OCI-LY7 (cell line): Measurements from ENCODE around the gene RADIL. TPM values are rescaled to one million over a fixed set of nuclear protein-coding genes. Genes with fewer than 3 reads are reported as not detected.

Experiments used
- BruUV-seq: library from RNA; stranded (reverse); fragments of 400-500 nt; replicated peaks from 2 replicates; lab custom pipeline; 2021; lab: Mats Ljungman, UMichigan
- CTCF ChIA-PET: fragments of 300-600 bp; sonication (Branson Sonifier 250); formaldehyde crosslinking; loops from one replicate; lab custom pipeline; 2022; ENCODE audit warnings: antibody characterized with exemption; ENCODE audit not compliant: unreplicated experiment; lab: Charles Lee
- POLR2A ChIA-PET: fragments of 300-600 bp; sonication (Branson Sonifier 250); formaldehyde crosslinking; loops from one replicate; lab custom pipeline; 2022; ENCODE audit warnings: antibody characterized with exemption; lab: Charles Lee
- DNase-seq: peaks from one replicate; pipeline ENCODE4 v3.0.0-alpha.2; 2015; ENCODE audit warnings: low spot score
- H2AFZ ChIP-seq: fragments of 200-600 bp; sonication (generic), shearing (Covaris generic); 2 replicates; pipeline ENCODE4 v1.6.1; 2014; ENCODE audit warnings: mild to moderate bottlenecking, antibody characterized with exemption, low read length, moderate library complexity
- H3K27ac ChIP-seq: fragments of 200-600 bp; sonication (generic); 2 replicates; pipeline ENCODE4 v1.5.1; 2014; ENCODE audit warnings: mixed run types, low read depth, mild to moderate bottlenecking, moderate library complexity, low read length, inconsistent platforms; ENCODE audit not compliant: poor library complexity, severe bottlenecking
- H3K36me3 ChIP-seq: fragments of 200-600 bp; sonication (generic); 2 replicates; pipeline ENCODE4 v1.6.1; 2014; ENCODE audit warnings: mild to moderate bottlenecking, antibody characterized with exemption, low read length, moderate library complexity, mixed read lengths; ENCODE audit not compliant: insufficient read depth
- H3K4me1 ChIP-seq: fragments of 200-600 bp; sonication (generic); 2 replicates; pipeline ENCODE4 v1.5.1; 2014; ENCODE audit warnings: mild to moderate bottlenecking, low read length; ENCODE audit not compliant: insufficient read depth, poor library complexity, severe bottlenecking
- H3K4me2 ChIP-seq: fragments of 200-600 bp; sonication (generic); 2 replicates; pipeline ENCODE4 v1.6.1; 2014; ENCODE audit warnings: mild to moderate bottlenecking, low read length
- H3K4me3 ChIP-seq: fragments of 200-600 bp; sonication (generic); 2 replicates; pipeline ENCODE4 v1.5.1; 2014; ENCODE audit warnings: mild to moderate bottlenecking, low read depth, low read length; ENCODE audit not compliant: poor library complexity, severe bottlenecking
- H3K79me2 ChIP-seq: fragments of 200-600 bp; sonication (generic); 2 replicates; pipeline ENCODE4 v1.6.1; 2016; ENCODE audit warnings: low read depth, mild to moderate bottlenecking, low read length, moderate library complexity, mixed read lengths; ENCODE audit not compliant: insufficient read depth
- H3K9me2 ChIP-seq: fragments of 200-600 bp; sonication (generic); 2 replicates; pipeline ENCODE4 v1.6.1; 2016; ENCODE audit warnings: mild to moderate bottlenecking, low read length, mixed read lengths; ENCODE audit not compliant: insufficient read depth
- H3K9me3 ChIP-seq: fragments of 200-600 bp; sonication (generic); 2 replicates; pipeline ENCODE4 v1.6.1; 2014; ENCODE audit warnings: mild to moderate bottlenecking, mixed run types, low read length, mixed read lengths
- H4K20me1 ChIP-seq: fragments of 200-600 bp; sonication (generic); 2 replicates; pipeline ENCODE4 v1.6.1; 2014; ENCODE audit warnings: mild to moderate bottlenecking, antibody characterized with exemption, low read length, moderate library complexity, mixed read lengths; ENCODE audit not compliant: insufficient read depth
- EZH2phosphoT487 ChIP-seq: fragments of 200-600 bp; sonication (generic); IDR thresholded peaks from 2 replicates; pipeline ENCODE4 v1.6.1; 2018; ENCODE audit warnings: low read depth, borderline replicate concordance, mild to moderate bottlenecking, mixed run types, antibody characterized with exemption, low read length, moderate library complexity, mixed read lengths
- intact Hi-C: fragments of 100-400 bp; cut with micrococcal nuclease; formaldehyde crosslinking; loops from one replicate; pipeline ENCODE4 v1.10.0; 2022; ENCODE audit not compliant: unreplicated experiment
- total RNA-seq, 2 experiments: library from RNA; depleted of rRNA in 1 of 2; stranded (reverse); fragments of >200 nt in 1 of 2; shearing (Covaris generic) in 1 of 2; gene quantifications; 2 replicates each; pipeline ENCODE4 v1.2.3, GENCODE V29; 2014 to 2022
- TF ChIP-seq, protein P1 (sequence below): fragments of 200-600 bp; sonication (generic); conservative IDR thresholded peaks from 2 replicates; pipeline ENCODE4 v1.5.1; 2014; ENCODE audit warnings: mild to moderate bottlenecking, antibody characterized with exemption, low read length, moderate library complexity, mixed read lengths

The RADIL gene
- total RNA-seq, 2 experiments from 2014 or later = 0.34 TPM; not detected in 1

DNA sequence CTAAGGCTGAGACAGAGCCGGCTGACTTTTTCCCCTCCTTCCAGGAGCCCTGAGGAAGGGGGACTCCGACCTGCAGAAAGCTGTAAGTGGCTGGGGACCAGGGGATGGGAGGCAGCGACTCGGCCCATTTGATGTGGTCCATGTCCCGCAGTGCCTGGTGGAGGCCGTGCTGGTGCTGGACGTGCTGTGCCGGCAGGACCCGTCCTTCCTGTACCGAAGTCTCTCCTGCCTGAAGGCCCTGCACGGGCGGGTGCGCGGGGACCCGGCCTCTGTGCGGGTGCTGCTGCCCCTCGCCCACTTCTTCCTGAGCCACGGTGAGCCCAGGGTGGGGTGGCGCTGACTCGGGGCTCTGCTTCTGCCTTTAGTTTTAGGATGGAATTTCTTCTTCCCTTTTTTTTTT, 98.1 kb downstream of the RADIL start:
- ChIA-PET CTCF (no interaction called here), POLR2A (no interaction called here)
- no peaks in the 10 kb centered on the region for H3K79me2 ChIP-seq
- TF ChIP-seq EZH2phosphoT487 = no peak
- TF ChIP-seq, protein P1, sequence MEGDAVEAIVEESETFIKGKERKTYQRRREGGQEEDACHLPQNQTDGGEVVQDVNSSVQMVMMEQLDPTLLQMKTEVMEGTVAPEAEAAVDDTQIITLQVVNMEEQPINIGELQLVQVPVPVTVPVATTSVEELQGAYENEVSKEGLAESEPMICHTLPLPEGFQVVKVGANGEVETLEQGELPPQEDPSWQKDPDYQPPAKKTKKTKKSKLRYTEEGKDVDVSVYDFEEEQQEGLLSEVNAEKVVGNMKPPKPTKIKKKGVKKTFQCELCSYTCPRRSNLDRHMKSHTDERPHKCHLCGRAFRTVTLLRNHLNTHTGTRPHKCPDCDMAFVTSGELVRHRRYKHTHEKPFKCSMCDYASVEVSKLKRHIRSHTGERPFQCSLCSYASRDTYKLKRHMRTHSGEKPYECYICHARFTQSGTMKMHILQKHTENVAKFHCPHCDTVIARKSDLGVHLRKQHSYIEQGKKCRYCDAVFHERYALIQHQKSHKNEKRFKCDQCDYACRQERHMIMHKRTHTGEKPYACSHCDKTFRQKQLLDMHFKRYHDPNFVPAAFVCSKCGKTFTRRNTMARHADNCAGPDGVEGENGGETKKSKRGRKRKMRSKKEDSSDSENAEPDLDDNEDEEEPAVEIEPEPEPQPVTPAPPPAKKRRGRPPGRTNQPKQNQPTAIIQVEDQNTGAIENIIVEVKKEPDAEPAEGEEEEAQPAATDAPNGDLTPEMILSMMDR = no peak
- no peaks in the 10 kb centered on the region for H3K4me1 ChIP-seq
- H3K4me2 ChIP-seq = no peak overlapping the region
- no peaks in the 10 kb centered on the region for H4K20me1 ChIP-seq
- DNase-seq = no peak
- intact Hi-C loops = no loop called here
- H3K27ac ChIP-seq = no peak overlapping the region
- BruUV-seq = no TSS peak
- H2AFZ ChIP-seq = no peak overlapping the region
- peaks cover 19% of the 10 kb centered on the region for H3K36me3 ChIP-seq
- H3K9me2 ChIP-seq = no peaks in the 10 kb centered on the region
- no peak overlapping the region for H3K4me3 ChIP-seq
- no peaks in the 10 kb centered on the region for H3K9me3 ChIP-seq

DNA sequence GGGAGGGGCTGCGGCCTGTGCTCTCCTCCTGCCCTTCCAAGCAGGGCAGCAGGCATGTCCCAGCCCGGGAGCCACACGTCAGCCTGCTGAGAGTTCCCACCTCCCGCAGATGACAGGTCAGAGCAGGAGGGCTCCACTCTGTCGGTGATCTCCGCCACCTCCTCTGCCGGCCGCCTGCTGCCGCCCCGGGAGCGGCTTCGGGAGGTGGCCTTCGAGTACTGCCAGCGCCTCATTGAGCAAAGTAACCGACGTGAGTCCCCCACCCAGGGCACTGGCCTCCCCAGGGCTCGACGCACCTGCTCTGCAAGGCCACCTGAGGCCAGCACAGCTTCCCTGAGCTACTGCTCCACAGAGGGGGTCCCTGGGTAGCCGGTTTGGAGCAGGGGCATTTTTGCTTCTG, 98.7 kb downstream of the RADIL start:
- BruUV-seq = no TSS peak
- intact Hi-C loops = no loop called here
- ChIA-PET CTCF (no interaction called here), POLR2A (no interaction called here)
- H3K4me3 ChIP-seq = no peak overlapping the region
- no peaks in the 10 kb centered on the region for H3K9me2 ChIP-seq
- no peak for TF ChIP-seq EZH2phosphoT487
- TF ChIP-seq, protein P1 = no peak
- no peaks in the 10 kb centered on the region for H3K9me3 ChIP-seq
- no peak overlapping the region for H2AFZ ChIP-seq
- peaks cover 19% of the 10 kb centered on the region for H3K36me3 ChIP-seq
- H4K20me1 ChIP-seq = no peaks in the 10 kb centered on the region
- DNase-seq = no peak
- no peak overlapping the region for H3K27ac ChIP-seq
- H3K4me2 ChIP-seq = no peak overlapping the region
- no peaks in the 10 kb centered on the region for H3K4me1 ChIP-seq
- H3K79me2 ChIP-seq = no peaks in the 10 kb centered on the region

DNA sequence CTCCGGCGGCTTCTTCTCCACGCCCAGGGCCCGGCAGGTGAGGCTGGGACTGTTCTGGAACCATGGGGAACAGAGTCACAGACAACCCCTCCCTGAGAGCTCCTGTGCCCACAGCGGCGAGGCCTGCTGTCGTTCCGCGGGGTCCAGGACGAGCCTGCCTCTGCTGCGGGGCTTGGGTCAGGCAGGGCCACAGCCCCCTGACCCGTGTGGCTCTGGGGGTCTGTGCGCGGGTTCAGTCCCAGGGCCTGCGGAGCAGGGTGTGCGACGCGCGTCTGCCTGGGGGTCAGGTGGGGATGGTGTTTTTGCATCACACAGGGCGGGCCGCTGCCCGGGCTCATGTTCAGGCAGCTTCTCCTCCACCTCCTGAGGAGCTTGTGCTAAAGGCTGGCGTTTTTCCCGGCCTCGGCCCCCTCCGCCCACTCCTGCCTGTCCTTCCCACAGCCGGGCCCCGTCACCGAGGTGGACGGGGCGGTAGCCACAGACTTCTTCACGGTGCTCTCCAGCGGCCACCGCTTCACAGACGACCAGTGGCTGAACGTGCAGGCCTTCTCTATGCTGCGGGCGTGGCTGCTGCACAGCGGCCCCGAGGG, 99.7 kb downstream of the RADIL start:
- Histone ChIP-seq H2AFZ (no peak overlapping the region), H3K4me1 (no peaks in the 10 kb centered on the region), H3K4me2 (no peak overlapping the region), H3K9me2 (no peaks in the 10 kb centered on the region), H3K27ac (no peak overlapping the region), H3K9me3 (no peaks in the 10 kb centered on the region), H4K20me1 (no peaks in the 10 kb centered on the region), H3K79me2 (no peaks in the 10 kb centered on the region), H3K4me3 (no peak overlapping the region), H3K36me3 (peaks cover 19% of the 10 kb centered on the region)
- no peak for TF ChIP-seq EZH2phosphoT487
- TF ChIP-seq, protein P1 = no peak
- intact Hi-C loops = no loop called here
- no TSS peak for BruUV-seq
- CTCF ChIA-PET = no interaction called here
- POLR2A ChIA-PET = interaction anchor here (0.6 to 1.1 kb wide), 2 partner anchors 9 to 401 kb away, joined by 3 to 4 read pairs; no protein-coding TSS in a partner anchor
- no peak for DNase-seq
